DMS53 treated with DMSO at 0.1 percent for 48 hours (cell line): Measurements from ENCODE around the gene ANO4.
A peak's percentile ranks its signal among the peaks of the same experiment; 100 is the strongest.

Experiments used
- DNase-seq: peaks from one replicate; lab custom pipeline; 2025; ENCODE audit not compliant: unreplicated experiment; lab: John Stamatoyannopoulos, UW

ANO4 gene

GRCh38 chr12:100794441-100795173 is at the start of gene ANO4:
ANO4 (plus strand) TSS chr12:100794776; CDS start chr12:100901786, 107,010 bp downstream.
- DNase-seq, result peak; percentile 23

- no peak for DNase-seq
Measured at GRCh38 chr12:100745378-100746071, 49.1 kb upstream of the ANO4 start.

GRCh38 chr12:100752841-100753240 is 41.7 kb upstream of the ANO4 start:
- no peak for DNase-seq

- peak; percentile 95 for DNase-seq
Measured at GRCh38 chr12:100753837-100754236, 40.7 kb upstream of the ANO4 start.

GRCh38 chr12:100755186-100755585 is 39.4 kb upstream of the ANO4 start:
- DNase-seq, result no peak

GRCh38 chr12:100758083-100758482 is 36.5 kb upstream of the ANO4 start:
- DNase-seq, result no peak

- no peak for DNase-seq
Measured at GRCh38 chr12:100767371-100767770, 27.2 kb upstream of the ANO4 start.

- DNase-seq, result no peak
Measured at GRCh38 chr12:100767950-100768349, 26.6 kb upstream of the ANO4 start.

GRCh38 chr12:100778967-100779590 is 15.5 kb upstream of the ANO4 start:
- DNase-seq, result no peak

GRCh38 chr12:100789146-100789545 is 5.4 kb upstream of the ANO4 start:
- DNase-seq, result peak; percentile 30

- no peak for DNase-seq
Measured at GRCh38 chr12:100789975-100790374, 4.6 kb upstream of the ANO4 start.

- no peak for DNase-seq
Measured at GRCh38 chr12:100790552-100790951, 4.0 kb upstream of the ANO4 start.

GRCh38 chr12:100793182-100793581 is 1.4 kb upstream of the ANO4 start:
- no peak for DNase-seq

GRCh38 chr12:100795174-100795799 is 711 bp downstream of the ANO4 start:
- no peak for DNase-seq

- DNase-seq, result no peak
Measured at GRCh38 chr12:100795800-100796179, 1.2 kb downstream of the ANO4 start.

GRCh38 chr12:100796621-100797020 is 2.0 kb downstream of the ANO4 start:
- no peak for DNase-seq

- DNase-seq, result no peak
Measured at GRCh38 chr12:100797246-100797645, 2.7 kb downstream of the ANO4 start.

- no peak for DNase-seq
Measured at GRCh38 chr12:100797786-100798185, 3.2 kb downstream of the ANO4 start.

- DNase-seq, result no peak
Measured at GRCh38 chr12:100798286-100799160, 3.9 kb downstream of the ANO4 start.

GRCh38 chr12:100799770-100800169 is 5.2 kb downstream of the ANO4 start:
- no peak for DNase-seq

GRCh38 chr12:100800723-100801122 is 6.1 kb downstream of the ANO4 start:
- no peak for DNase-seq
